Parathyroid adenoma (tissue), 2 donors: ENCODE data around the gene C1QL4.
"Not testable (repeated sequence)": the region's sequence is repeated elsewhere in the genome, so short reads cannot be mapped to it uniquely, and the experiment has no call there.

Experiments
- H2AFZ ChIP-seq: fragments of 300-600 bp; sonication (generic); one replicate; pipeline ENCODE4 v1.7.0; 2017; ENCODE audit warnings: antibody characterized with exemption, mild to moderate bottlenecking
- H3K27ac ChIP-seq: fragments of 300-600 bp; sonication (generic); one replicate; pipeline ENCODE4 v1.7.0; 2017
- H3K27me3 ChIP-seq: fragments of 300-600 bp; sonication (generic); one replicate; pipeline ENCODE4 v1.7.0; 2017; ENCODE audit warnings: low read length; ENCODE audit not compliant: control insufficient read depth, insufficient read depth
- H3K36me3 ChIP-seq: fragments of 300-600 bp; sonication (generic); one replicate; pipeline ENCODE4 v1.7.0; 2017; ENCODE audit warnings: low read length; ENCODE audit not compliant: control insufficient read depth, insufficient read depth
- H3K4me1 ChIP-seq: fragments of 300-600 bp; sonication (generic); one replicate; pipeline ENCODE4 v1.7.0; 2017; ENCODE audit warnings: control low read depth
- H3K4me2 ChIP-seq: fragments of 300-600 bp; sonication (generic); one replicate; pipeline ENCODE4 v1.7.0; 2017; ENCODE audit warnings: low read length
- H3K4me3 ChIP-seq: fragments of 300-600 bp; sonication (generic); one replicate; pipeline ENCODE4 v1.7.0; 2017; ENCODE audit warnings: low read depth, low read length
- H3K79me2 ChIP-seq: fragments of 300-600 bp; sonication (generic); one replicate; pipeline ENCODE4 v1.7.0; 2017; ENCODE audit warnings: control low read depth
- H3K9ac ChIP-seq: fragments of 300-600 bp; sonication (generic); one replicate; pipeline ENCODE4 v1.7.0; 2017; ENCODE audit warnings: mild to moderate bottlenecking
- H3K9me3 ChIP-seq: fragments of 300-600 bp; sonication (generic); one replicate; pipeline ENCODE4 v1.7.0; 2017; ENCODE audit warnings: low read length; ENCODE audit not compliant: control insufficient read depth
- CTCF ChIP-seq: fragments of 300-600 bp; sonication (generic); IDR thresholded peaks from one replicate; pipeline ENCODE4 v1.7.0; 2017; ENCODE audit warnings: antibody characterized with exemption, mild to moderate bottlenecking
- donor health status: primary hyperparathyroidism.

The C1QL4 gene

GRCh38 chr12:49325606-49326005, 11.4 kb downstream of the C1QL4 start:
- Histone ChIP-seq H3K27ac (no peak overlapping the region), H3K4me2 (no peak overlapping the region), H3K9me3 (no peaks in the 10 kb centered on the region), H3K27me3 (no peaks in the 10 kb centered on the region), H2AFZ (no peak overlapping the region), H3K4me3 (no peak overlapping the region), H3K36me3 (no peaks in the 10 kb centered on the region), H3K9ac (no peak overlapping the region), H3K4me1 (no peaks in the 10 kb centered on the region), H3K79me2 (no peaks in the 10 kb centered on the region)
- no peak for TF ChIP-seq CTCF

GRCh38 chr12:49323524-49324097, 13.4 kb downstream of the C1QL4 start:
- peak overlapping the region; percentile 74 for H3K4me3 ChIP-seq
- H3K36me3 ChIP-seq = no peaks in the 10 kb centered on the region
- H3K9me3 ChIP-seq = no peaks in the 10 kb centered on the region
- no peaks in the 10 kb centered on the region for H3K27me3 ChIP-seq
- H3K9ac ChIP-seq = no peak overlapping the region
- H3K79me2 ChIP-seq = no peaks in the 10 kb centered on the region
- no peak overlapping the region for H3K27ac ChIP-seq
- H2AFZ ChIP-seq = peak overlapping the region; percentile 99
- peak overlapping the region; percentile 80 for H3K4me2 ChIP-seq
- no peak for TF ChIP-seq CTCF
- no peaks in the 10 kb centered on the region for H3K4me1 ChIP-seq

- Histone ChIP-seq H3K4me2 (peak within 1 kb of the TSS; percentile 80), H3K9ac (no peak within 1 kb of the TSS), H3K27me3 (no peaks in the 10 kb centered on the region), H3K4me1 (no peaks in the 10 kb centered on the region), H3K9me3 (no peaks in the 10 kb centered on the region), H3K79me2 (no peaks in the 10 kb centered on the region), H3K4me3 (peak within 1 kb of the TSS; percentile 74), H3K36me3 (no peaks in the 10 kb centered on the region), H3K27ac (no peak within 1 kb of the TSS), H2AFZ (peak within 1 kb of the TSS; percentile 99)
- no peak for TF ChIP-seq CTCF
Measured at GRCh38 chr12:49322708-49323523, 14.1 kb downstream of the C1QL4 start, which contains the start of gene TROAP. TROAP (plus strand) TSS chr12:49323255; CDS start chr12:49323609, 354 bp downstream.

GRCh38 chr12:49322367-49322707, 14.7 kb downstream of the C1QL4 start:
- H3K27ac ChIP-seq = no peak overlapping the region
- TF ChIP-seq CTCF = no peak
- no peaks in the 10 kb centered on the region for H3K9me3 ChIP-seq
- peak overlapping the region; percentile 68 for H3K4me2 ChIP-seq
- peak overlapping the region; percentile 74 for H3K4me3 ChIP-seq
- H3K4me1 ChIP-seq = no peaks in the 10 kb centered on the region
- H3K79me2 ChIP-seq = no peaks in the 10 kb centered on the region
- H3K9ac ChIP-seq = no peak overlapping the region
- no peaks in the 10 kb centered on the region for H3K27me3 ChIP-seq
- peak overlapping the region; percentile 99 for H2AFZ ChIP-seq
- no peaks in the 10 kb centered on the region for H3K36me3 ChIP-seq

- not testable (repeated sequence) for H3K9me3 ChIP-seq, H3K4me2 ChIP-seq, H3K27me3 ChIP-seq, H3K79me2 ChIP-seq, H3K27ac ChIP-seq, H3K4me1 ChIP-seq, H3K4me3 ChIP-seq, H3K9ac ChIP-seq, H3K36me3 ChIP-seq
- peak overlapping the region; percentile 17 for H2AFZ ChIP-seq
Measured at GRCh38 chr12:49320411-49321103, 16.4 kb downstream of the C1QL4 start.

GRCh38 chr12:49317118-49317517, 19.9 kb downstream of the C1QL4 start:
- not testable (repeated sequence) for H3K9me3 ChIP-seq, H3K4me1 ChIP-seq, H2AFZ ChIP-seq, H3K79me2 ChIP-seq, H3K27me3 ChIP-seq, H3K4me3 ChIP-seq, H3K4me2 ChIP-seq, H3K9ac ChIP-seq, H3K27ac ChIP-seq, H3K36me3 ChIP-seq
